Measurements from ENCODE around the gene CBFA2T3. TPM values are rescaled to one million over a fixed set of nuclear protein-coding genes. Genes with fewer than 3 reads are reported as not detected.

Gene CBFA2T3
- total RNA-seq, 4 donors from 2014 or later: 0.78 to 5.0 (median 2.8) TPM

GRCh38 chr16:88866151-88866920, 110.7 kb downstream of the CBFA2T3 start, which contains the start of gene PABPN1L:
TSS of gene PABPN1L (minus strand) at chr16:88866660. CDS start at chr16:88866606, 54 bp downstream.
- 62 to 63% methylated on average over 16 to 17 of the region's 20 CpGs for WGBS, 2 donors

DNA sequence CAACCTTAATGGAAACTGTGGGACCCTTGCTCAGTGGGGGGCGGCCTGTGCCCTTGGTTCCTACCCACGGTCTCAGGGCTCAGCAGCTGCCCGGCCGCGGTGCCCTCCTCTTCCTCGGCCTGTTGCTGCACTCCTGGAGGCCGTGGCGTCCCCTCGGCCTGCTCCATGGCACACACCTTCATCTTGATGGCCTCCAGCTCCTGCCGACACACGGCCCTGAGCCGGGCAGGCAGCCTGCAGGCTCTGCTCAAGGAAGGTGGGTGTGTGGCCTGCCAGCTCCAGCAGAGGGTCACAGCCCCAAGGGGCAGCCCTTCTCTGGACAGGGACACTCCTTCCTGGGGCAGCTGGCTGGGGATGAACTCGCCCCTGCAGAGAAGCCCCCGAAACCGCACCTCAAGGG, 111.3 kb downstream of the CBFA2T3 start:
- Histone ChIP-seq H3K27me3 (peaks cover 0 to 18% of the 10 kb centered on the region in 2 donors), H3K9me3 (no peaks in the 10 kb centered on the region), H3K27ac (no peak overlapping the region), H3K4me1 (peaks cover 0 to 3% (median 0%) of the 10 kb centered on the region in 4 donors), H3K4me3 (no peak overlapping the region), H3K36me3 (peaks cover 0 to 32% (median 7%) of the 10 kb centered on the region in 3 donors)
- TF ChIP-seq POLR2A (IDR thresholded peaks at IDR 0.05) (no peak), EP300 (IDR thresholded peaks at IDR 0.05) (no peak)
- TF ChIP-seq, protein P1, sequence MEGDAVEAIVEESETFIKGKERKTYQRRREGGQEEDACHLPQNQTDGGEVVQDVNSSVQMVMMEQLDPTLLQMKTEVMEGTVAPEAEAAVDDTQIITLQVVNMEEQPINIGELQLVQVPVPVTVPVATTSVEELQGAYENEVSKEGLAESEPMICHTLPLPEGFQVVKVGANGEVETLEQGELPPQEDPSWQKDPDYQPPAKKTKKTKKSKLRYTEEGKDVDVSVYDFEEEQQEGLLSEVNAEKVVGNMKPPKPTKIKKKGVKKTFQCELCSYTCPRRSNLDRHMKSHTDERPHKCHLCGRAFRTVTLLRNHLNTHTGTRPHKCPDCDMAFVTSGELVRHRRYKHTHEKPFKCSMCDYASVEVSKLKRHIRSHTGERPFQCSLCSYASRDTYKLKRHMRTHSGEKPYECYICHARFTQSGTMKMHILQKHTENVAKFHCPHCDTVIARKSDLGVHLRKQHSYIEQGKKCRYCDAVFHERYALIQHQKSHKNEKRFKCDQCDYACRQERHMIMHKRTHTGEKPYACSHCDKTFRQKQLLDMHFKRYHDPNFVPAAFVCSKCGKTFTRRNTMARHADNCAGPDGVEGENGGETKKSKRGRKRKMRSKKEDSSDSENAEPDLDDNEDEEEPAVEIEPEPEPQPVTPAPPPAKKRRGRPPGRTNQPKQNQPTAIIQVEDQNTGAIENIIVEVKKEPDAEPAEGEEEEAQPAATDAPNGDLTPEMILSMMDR (IDR thresholded peaks at IDR 0.05): no peak
- DNase-seq (ENCODE audit: low spot score in 2 of 2): no peak
- 83 to 88% methylated on average over 5 to 7 of the region's 15 CpGs for WGBS, 2 donors

More at GRCh38 chr16:88866151-88866920, 110.7 kb downstream of the CBFA2T3 start, which contains the start of gene PABPN1L:
- H3K9me3 ChIP-seq: no peaks in the 10 kb centered on the region
- H3K4me3 ChIP-seq: no peak within 1 kb of the TSS
- H3K36me3 ChIP-seq: peaks cover 0 to 27% (median 6%) of the 10 kb centered on the region in 3 donors
- no peak within 1 kb of the TSS for H3K27ac ChIP-seq
- H3K27me3 ChIP-seq: peaks cover 0 to 24% of the 10 kb centered on the region in 2 donors
- no peak for DNase-seq (ENCODE audit: low spot score in 2 of 2)
- peaks cover 0 to 9% (median 0%) of the 10 kb centered on the region in 4 donors for H3K4me1 ChIP-seq
- TF ChIP-seq POLR2A (IDR thresholded peaks at IDR 0.05): no peak

DNA sequence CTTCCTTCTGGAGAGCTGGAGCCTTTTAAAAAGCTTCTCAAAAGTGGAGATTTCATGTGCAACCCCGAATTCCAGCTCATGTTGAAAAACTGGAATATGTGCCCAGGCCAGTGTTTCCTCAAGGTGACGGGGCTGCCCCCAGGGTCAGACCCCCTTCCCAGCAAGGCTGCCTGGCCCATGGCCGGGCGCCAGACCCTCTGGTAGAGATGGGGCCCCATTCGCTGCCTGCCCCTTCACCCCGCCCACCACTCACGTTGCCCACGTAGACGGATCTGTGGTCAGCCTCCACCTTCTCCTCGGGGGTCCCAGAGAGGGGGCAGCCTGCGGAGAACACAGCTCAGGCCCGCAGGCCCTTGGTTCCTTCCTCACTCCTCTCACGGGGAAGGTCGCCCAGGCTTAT, 111.7 kb downstream of the CBFA2T3 start:
- Histone ChIP-seq H3K36me3 (peaks cover 0 to 37% (median 12%) of the 10 kb centered on the region in 3 donors), H3K27me3 (peaks cover 0 to 14% of the 10 kb centered on the region in 2 donors), H3K4me3 (no peak overlapping the region), H3K4me1 (no peaks in the 10 kb centered on the region), H3K27ac (no peak overlapping the region), H3K9me3 (no peaks in the 10 kb centered on the region)
- WGBS, 2 donors: 64 to 65% methylated on average over 10 to 14 of the region's 14 CpGs
- TF ChIP-seq, protein P1 (IDR thresholded peaks at IDR 0.05): no peak
- TF ChIP-seq EP300 (IDR thresholded peaks at IDR 0.05) (no peak), POLR2A (IDR thresholded peaks at IDR 0.05) (no peak)
- DNase-seq (ENCODE audit: low spot score in 2 of 2): no peak

- H3K9me3 ChIP-seq: no peaks in the 10 kb centered on the region
- H3K27ac ChIP-seq: no peak overlapping the region
- peaks cover 3 to 45% (median 13%) of the 10 kb centered on the region in 3 donors for H3K36me3 ChIP-seq
- WGBS, 2 donors: 65 to 78% methylated on average over 11 to 15 of the region's 18 CpGs
- peaks cover 0 to 8% of the 10 kb centered on the region in 2 donors for H3K27me3 ChIP-seq
- TF ChIP-seq, protein P1 (IDR thresholded peaks at IDR 0.05): no peak
- TF ChIP-seq EP300 (IDR thresholded peaks at IDR 0.05) (no peak), POLR2A (IDR thresholded peaks at IDR 0.05) (no peak)
- no peak for DNase-seq (ENCODE audit: low spot score in 2 of 2)
- H3K4me1 ChIP-seq: no peaks in the 10 kb centered on the region
- H3K4me3 ChIP-seq: no peak overlapping the region
Measured at GRCh38 chr16:88864521-88864920, 112.5 kb downstream of the CBFA2T3 start.

GRCh38 chr16:88864099-88864498, 112.9 kb downstream of the CBFA2T3 start:
- 80 to 86% methylated on average over 1 to 15 of the region's 15 CpGs for WGBS, 2 donors
- peaks cover 0 to 2% (median 0%) of the 10 kb centered on the region in 4 donors for H3K4me1 ChIP-seq
- peaks cover 0 to 3% of the 10 kb centered on the region in 2 donors for H3K27me3 ChIP-seq
- TF ChIP-seq, protein P1 (IDR thresholded peaks at IDR 0.05): no peak
- TF ChIP-seq POLR2A (IDR thresholded peaks at IDR 0.05) (no peak), EP300 (IDR thresholded peaks at IDR 0.05) (no peak)
- H3K9me3 ChIP-seq: no peaks in the 10 kb centered on the region
- no peak overlapping the region for H3K27ac ChIP-seq
- H3K4me3 ChIP-seq: no peak overlapping the region
- peaks cover 3 to 49% (median 17%) of the 10 kb centered on the region in 3 donors for H3K36me3 ChIP-seq
- DNase-seq (ENCODE audit: low spot score in 2 of 2): no peak

Measured in tibial nerve (tissue), 4 donors.